Nephron progenitor cell (in vitro differentiated cells): ENCODE results near the gene ISOC2.

Experiments used
- DNase-seq: peaks from one replicate; pipeline ENCODE4 v3.0.0; 2021
- H3K27ac Mint-ChIP-seq: 2 replicates; pipeline ENCODE4 v1.8.0; 2021; ENCODE audit warnings: mild to moderate bottlenecking, moderate library complexity, mixed read lengths
- H3K27me3 Mint-ChIP-seq: 2 replicates; pipeline ENCODE4 v1.8.0; 2021; ENCODE audit warnings: mild to moderate bottlenecking, low read depth, mixed read lengths; ENCODE audit not compliant: poor library complexity
- H3K36me3 Mint-ChIP-seq: 2 replicates; pipeline ENCODE4 v1.8.0; 2021; ENCODE audit warnings: low read depth, mixed read lengths
- H3K4me1 Mint-ChIP-seq: 2 replicates; pipeline ENCODE4 v1.8.0; 2021; ENCODE audit warnings: mixed read lengths
- H3K4me3 Mint-ChIP-seq: 2 replicates; pipeline ENCODE4 v1.8.0; 2021; ENCODE audit warnings: mild to moderate bottlenecking, moderate library complexity, mixed read lengths
- H3K9me3 Mint-ChIP-seq: 2 replicates; pipeline ENCODE4 v1.8.0; 2021; ENCODE audit warnings: mild to moderate bottlenecking, moderate library complexity, mixed read lengths
- CTCF ChIP-seq: fragments of 200-600 bp; sonication (generic); IDR thresholded peaks from 2 replicates; pipeline ENCODE4 v1.5.0; 2021; ENCODE audit warnings: antibody characterized with exemption

Gene ISOC2

GRCh38 chr19:55474269-55475265 lies 13.1 kb upstream of the ISOC2 start:
- TF ChIP-seq CTCF, result no peak
- no peaks in the 10 kb centered on the region for H3K27me3 Mint-ChIP-seq
- H3K36me3 Mint-ChIP-seq, result peaks cover 2% of the 10 kb centered on the region
- H3K4me3 Mint-ChIP-seq, result peak overlapping the region; percentile 80
- H3K4me1 Mint-ChIP-seq, result peaks cover 65% of the 10 kb centered on the region
- no peak for DNase-seq
- H3K27ac Mint-ChIP-seq, result no peak overlapping the region
- H3K9me3 Mint-ChIP-seq, result no peaks in the 10 kb centered on the region

GRCh38 chr19:55473225-55474012 lies 12.0 kb upstream of the ISOC2 start:
- no peak for DNase-seq
- H3K27me3 Mint-ChIP-seq, result peaks cover 4% of the 10 kb centered on the region
- TF ChIP-seq CTCF, result no peak
- peak overlapping the region; percentile 92 for H3K27ac Mint-ChIP-seq
- H3K4me3 Mint-ChIP-seq, result peak overlapping the region; percentile 52
- no peaks in the 10 kb centered on the region for H3K9me3 Mint-ChIP-seq
- H3K4me1 Mint-ChIP-seq, result peaks cover 54% of the 10 kb centered on the region
- H3K36me3 Mint-ChIP-seq, result no peaks in the 10 kb centered on the region

GRCh38 chr19:55472463-55472862 lies 11.0 kb upstream of the ISOC2 start:
- no peaks in the 10 kb centered on the region for H3K36me3 Mint-ChIP-seq
- H3K4me3 Mint-ChIP-seq, result no peak overlapping the region
- H3K4me1 Mint-ChIP-seq, result peaks cover 49% of the 10 kb centered on the region
- no peak for TF ChIP-seq CTCF
- H3K27me3 Mint-ChIP-seq, result peaks cover 10% of the 10 kb centered on the region
- DNase-seq, result no peak
- H3K27ac Mint-ChIP-seq, result no peak overlapping the region
- no peaks in the 10 kb centered on the region for H3K9me3 Mint-ChIP-seq

GRCh38 chr19:55471266-55471665 lies 9.8 kb upstream of the ISOC2 start:
- Mint-ChIP-seq H3K9me3 (no peaks in the 10 kb centered on the region), H3K36me3 (no peaks in the 10 kb centered on the region), H3K4me3 (no peak overlapping the region), H3K4me1 (peaks cover 51% of the 10 kb centered on the region), H3K27me3 (peaks cover 22% of the 10 kb centered on the region), H3K27ac (no peak overlapping the region)
- DNase-seq, result no peak
- TF ChIP-seq CTCF, result no peak

- H3K4me3 Mint-ChIP-seq, result no peak overlapping the region
- H3K9me3 Mint-ChIP-seq, result no peaks in the 10 kb centered on the region
- no peaks in the 10 kb centered on the region for H3K36me3 Mint-ChIP-seq
- no peak for DNase-seq
- H3K27me3 Mint-ChIP-seq, result peaks cover 46% of the 10 kb centered on the region
- H3K27ac Mint-ChIP-seq, result no peak overlapping the region
- no peak for TF ChIP-seq CTCF
- H3K4me1 Mint-ChIP-seq, result peaks cover 31% of the 10 kb centered on the region
These were observed 6.6 kb upstream of the ISOC2 start for GRCh38 chr19:55468054-55468393.
